OCI-LY1 (cell line): ENCODE measurements around the gene TNFSF13.

Source experiments
- CTCF ChIP-seq: fragments of 200-600 bp; sonication (generic), shearing (Covaris generic); IDR thresholded peaks from 2 replicates; pipeline ENCODE4 v1.5.1; 2017; ENCODE audit warnings: mild to moderate bottlenecking, antibody characterized with exemption, low read length, moderate library complexity, mixed read lengths
- EZH2 ChIP-seq: fragments of 200-600 bp; sonication (generic), shearing (Covaris generic); IDR thresholded peaks from 2 replicates; pipeline ENCODE4 v1.8.0; 2017; ENCODE audit warnings: borderline replicate concordance, mixed run types, mild to moderate bottlenecking, antibody characterized with exemption, low read length, moderate library complexity, mixed read lengths

GRCh38 chr17:7588553-7589203 lies 30.1 kb downstream of the TNFSF13 start:
- TF ChIP-seq CTCF: no peak
- no peak for TF ChIP-seq EZH2
